ENCODE data around the gene SVEP1.

SVEP1 gene

GRCh38 chr9:110528645-110529044 is 50.9 kb downstream of the SVEP1 start:
- in situ Hi-C loops (cut with MboI; ENCODE audit: low sequenced_read_pairs), result no loop called here

GRCh38 chr9:110526426-110526825 is 53.1 kb downstream of the SVEP1 start:
- in situ Hi-C loops (cut with MboI; ENCODE audit: low sequenced_read_pairs), result no loop called here

- in situ Hi-C loops (cut with MboI; ENCODE audit: low sequenced_read_pairs), result no loop called here
Measured at GRCh38 chr9:110521206-110521605, 58.3 kb downstream of the SVEP1 start.

- in situ Hi-C loops (cut with MboI; ENCODE audit: low sequenced_read_pairs), result no loop called here
Measured at GRCh38 chr9:110520120-110520701, 59.3 kb downstream of the SVEP1 start.

DNA sequence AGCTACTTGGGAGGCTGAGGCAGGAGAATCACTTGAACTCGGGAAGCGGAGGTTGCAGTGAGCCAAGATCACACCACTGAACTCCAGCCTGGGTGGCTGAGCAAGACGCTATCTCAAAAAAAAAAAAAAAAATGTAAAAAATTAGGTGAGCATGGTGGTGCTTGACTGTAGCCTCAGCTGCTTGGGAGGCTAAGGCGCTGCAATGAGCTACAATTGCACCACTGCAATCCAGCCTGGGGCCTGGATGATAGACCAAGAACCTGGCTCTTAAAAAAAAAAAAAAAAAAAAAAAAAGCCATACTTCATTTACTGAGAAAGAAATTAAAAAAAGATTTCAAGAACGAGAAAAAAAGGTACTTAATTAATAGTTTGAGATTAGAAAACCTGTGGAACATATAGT is 62.1 kb downstream of the SVEP1 start:
- in situ Hi-C loops (cut with MboI; ENCODE audit: low sequenced_read_pairs), result no loop called here

GRCh38 chr9:110514897-110515296 is 64.6 kb downstream of the SVEP1 start:
- in situ Hi-C loops (cut with MboI; ENCODE audit: low sequenced_read_pairs), result no loop called here

- in situ Hi-C loops (cut with MboI; ENCODE audit: low sequenced_read_pairs), result no loop called here
Measured at GRCh38 chr9:110512817-110513216, 66.7 kb downstream of the SVEP1 start.

GRCh38 chr9:110509792-110510191 is 69.7 kb downstream of the SVEP1 start:
- in situ Hi-C loops (cut with MboI; ENCODE audit: low sequenced_read_pairs), result no loop called here

- in situ Hi-C loops (cut with MboI; ENCODE audit: low sequenced_read_pairs), result no loop called here
Measured at GRCh38 chr9:110502842-110503241, 76.7 kb downstream of the SVEP1 start.

GRCh38 chr9:110499608-110500007 is 79.9 kb downstream of the SVEP1 start:
- in situ Hi-C loops (cut with MboI; ENCODE audit: low sequenced_read_pairs), result no loop called here

DNA sequence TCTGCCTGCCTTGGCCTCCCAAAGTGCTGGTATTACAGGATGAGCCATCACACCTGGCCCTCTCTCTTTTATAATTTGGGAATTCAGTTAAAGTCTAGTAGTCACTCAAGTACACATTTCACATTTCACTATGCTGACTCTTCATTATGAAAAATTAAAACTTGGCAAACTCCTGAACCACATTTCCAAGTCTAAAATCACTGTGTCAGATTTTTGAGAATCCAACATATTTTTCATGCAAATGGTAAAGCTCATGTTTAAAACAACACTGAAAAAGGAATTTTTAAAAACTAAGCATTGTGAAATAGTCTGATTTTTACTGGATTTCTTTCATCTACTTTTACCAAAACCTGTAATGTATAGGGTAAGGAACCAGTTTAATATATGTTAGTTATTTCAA is 92.3 kb downstream of the SVEP1 start:
- in situ Hi-C loops (cut with MboI; ENCODE audit: low sequenced_read_pairs), result no loop called here

DNA sequence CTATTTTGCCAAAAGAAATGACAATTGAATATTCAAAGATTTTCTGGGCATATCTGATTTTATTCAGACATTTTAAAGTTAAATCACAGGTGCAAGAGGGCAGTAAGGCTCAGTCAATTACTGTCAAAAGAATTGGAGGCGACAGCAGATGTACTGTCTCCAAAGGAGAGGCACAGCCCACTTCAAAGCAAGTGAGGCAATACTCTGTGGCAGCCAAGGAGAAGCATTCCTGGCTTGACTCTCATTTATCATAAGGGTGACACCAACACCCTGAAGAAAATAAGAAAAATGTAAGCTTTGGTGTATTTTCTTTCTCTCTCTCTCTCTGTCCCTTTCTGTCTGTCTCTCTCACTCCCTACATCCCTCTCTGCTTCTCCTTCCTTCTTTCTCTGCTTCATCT is 93.3 kb downstream of the SVEP1 start:
- in situ Hi-C loops (cut with MboI; ENCODE audit: low sequenced_read_pairs), result no loop called here

GRCh38 chr9:110479481-110479880 is 100.1 kb downstream of the SVEP1 start:
- in situ Hi-C loops (cut with MboI; ENCODE audit: low sequenced_read_pairs), result no loop called here

- in situ Hi-C loops (cut with MboI; ENCODE audit: low sequenced_read_pairs), result no loop called here
Measured at GRCh38 chr9:110476251-110476650, 103.3 kb downstream of the SVEP1 start.

DNA sequence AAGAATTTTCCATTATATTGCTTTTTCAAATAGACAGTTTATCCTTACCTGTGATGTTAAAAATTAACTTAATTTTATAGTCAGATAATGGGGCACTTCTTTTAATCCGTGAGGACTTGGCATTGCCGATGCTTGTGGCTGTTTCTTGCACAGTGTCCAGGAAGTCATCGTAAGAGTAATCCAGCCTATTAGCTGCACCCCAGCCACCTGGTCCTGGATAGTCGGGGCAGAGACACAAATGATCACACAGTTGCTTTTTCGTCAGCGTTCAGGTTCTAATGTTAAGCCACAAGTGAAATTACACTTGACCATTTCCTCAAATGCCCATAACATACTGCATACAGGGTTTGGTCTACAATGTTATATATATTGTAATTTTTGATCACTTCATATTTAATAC is 107.4 kb downstream of the SVEP1 start:
- in situ Hi-C loops (cut with MboI; ENCODE audit: low sequenced_read_pairs), result no loop called here

GRCh38 chr9:110468950-110469349 is 110.6 kb downstream of the SVEP1 start:
- in situ Hi-C loops (cut with MboI; ENCODE audit: low sequenced_read_pairs), result no loop called here

GRCh38 chr9:110465190-110465589 is 114.4 kb downstream of the SVEP1 start:
- in situ Hi-C loops (cut with MboI; ENCODE audit: low sequenced_read_pairs), result no loop called here

DNA sequence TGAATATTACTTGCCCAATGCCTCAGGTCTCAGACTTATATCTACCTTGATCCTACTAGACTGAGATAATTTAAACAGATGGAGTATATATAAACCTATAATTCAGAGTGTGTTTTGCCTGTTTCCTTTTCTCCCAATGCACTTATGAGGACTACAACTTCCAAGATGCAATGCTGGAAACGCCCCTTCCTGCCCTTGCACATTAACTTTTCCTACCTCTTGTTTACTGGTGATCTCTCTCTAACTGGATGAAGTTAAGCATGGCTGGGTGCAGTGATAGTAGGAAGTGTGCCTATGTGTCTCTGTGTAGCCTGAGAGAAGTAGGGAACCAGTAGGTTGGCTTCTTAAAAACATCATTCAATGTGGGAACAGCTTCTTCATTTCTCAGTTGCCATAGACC is 115.2 kb downstream of the SVEP1 start:
- in situ Hi-C loops (cut with MboI; ENCODE audit: low sequenced_read_pairs), result no loop called here

- in situ Hi-C loops (cut with MboI; ENCODE audit: low sequenced_read_pairs), result no loop called here
Measured at GRCh38 chr9:110463499-110463898, 116.0 kb downstream of the SVEP1 start.

GRCh38 chr9:110457245-110457644 is 122.3 kb downstream of the SVEP1 start:
- in situ Hi-C loops (cut with MboI; ENCODE audit: low sequenced_read_pairs), result no loop called here

DNA sequence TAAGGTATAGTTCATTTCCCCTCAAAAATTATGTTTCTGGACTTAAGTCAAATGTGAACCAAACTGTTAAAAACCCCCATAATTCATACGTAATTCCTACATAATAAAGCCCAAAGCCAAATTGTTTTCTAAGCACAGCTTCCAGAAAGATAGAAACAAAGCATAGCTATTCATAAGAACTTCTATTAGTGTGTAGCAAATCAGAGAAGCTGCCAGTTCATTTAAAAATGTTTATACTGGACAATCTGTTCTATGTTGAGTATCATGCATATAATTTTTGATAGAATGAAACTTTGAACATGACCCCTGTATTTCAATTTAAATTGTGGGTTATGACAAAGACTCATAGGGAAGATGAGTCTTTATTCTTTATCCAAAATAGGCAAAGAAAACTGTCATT is 122.9 kb downstream of the SVEP1 start:
- in situ Hi-C loops (cut with MboI; ENCODE audit: low sequenced_read_pairs), result no loop called here

DNA sequence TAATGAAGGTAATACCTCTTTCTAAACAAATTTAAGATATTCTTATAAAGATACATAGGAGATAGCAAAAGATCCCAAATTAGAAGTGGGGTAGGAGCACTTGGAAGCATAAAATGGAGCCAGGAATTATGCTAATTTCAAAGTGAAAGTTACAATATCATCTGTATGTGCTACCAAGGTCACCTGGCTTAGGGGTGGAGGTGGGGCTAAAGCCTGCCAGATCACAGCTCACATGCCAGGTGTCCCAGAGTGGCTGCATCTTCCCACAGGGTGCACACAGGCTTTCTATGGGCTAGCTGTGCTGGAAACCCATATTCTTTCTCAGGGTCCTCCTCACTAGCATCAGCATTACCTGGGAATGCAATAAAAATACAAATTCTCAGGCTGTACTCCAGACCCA is 123.7 kb downstream of the SVEP1 start:
- in situ Hi-C loops (cut with MboI; ENCODE audit: low sequenced_read_pairs), result no loop called here

- in situ Hi-C loops (cut with MboI; ENCODE audit: low sequenced_read_pairs), result no loop called here
Measured at GRCh38 chr9:110452227-110452801, 127.2 kb downstream of the SVEP1 start.
